Mesodermal cell (in vitro differentiated cells): Measurements from ENCODE around the gene KRT2.

Experiments
- H3K27ac ChIP-seq: 2 replicates; pipeline ENCODE4 v1.7.0; 2013; ENCODE audit warnings: mild to moderate bottlenecking, low read depth, low read length, moderate library complexity; ENCODE audit not compliant: severe bottlenecking
- H3K36me3 ChIP-seq: 2 replicates; pipeline ENCODE4 v1.7.1; 2013; ENCODE audit warnings: mild to moderate bottlenecking, low read length, moderate library complexity; ENCODE audit not compliant: control insufficient read depth, insufficient read depth
- H3K4me1 ChIP-seq: one replicate; pipeline ENCODE4 v1.7.1; 2013; ENCODE audit warnings: mild to moderate bottlenecking, low read length; ENCODE audit not compliant: insufficient read depth, control insufficient read depth, poor library complexity, severe bottlenecking
- H3K4me3 ChIP-seq: 2 replicates; pipeline ENCODE4 v1.7.0; 2013; ENCODE audit warnings: low read length, control low read depth, mild to moderate bottlenecking; ENCODE audit not compliant: insufficient read depth, poor library complexity, severe bottlenecking; ENCODE audit errors: extremely low read depth
- H3K9me3 ChIP-seq: 2 replicates; pipeline ENCODE4 v1.7.1; 2013; ENCODE audit warnings: mild to moderate bottlenecking, low read length, moderate library complexity; ENCODE audit not compliant: control insufficient read depth
- WGBS, 2 experiments: methylation state at CpG; one replicate each; pipeline ENCODE4 v1.1.5; 2013; ENCODE audit warnings: missing lambda C conversion rate in 2 of 2; ENCODE audit not compliant: insufficient coverage in 2 of 2; 5-methylcytosine and 5-hydroxymethylcytosine counted together

The KRT2 gene

DNA sequence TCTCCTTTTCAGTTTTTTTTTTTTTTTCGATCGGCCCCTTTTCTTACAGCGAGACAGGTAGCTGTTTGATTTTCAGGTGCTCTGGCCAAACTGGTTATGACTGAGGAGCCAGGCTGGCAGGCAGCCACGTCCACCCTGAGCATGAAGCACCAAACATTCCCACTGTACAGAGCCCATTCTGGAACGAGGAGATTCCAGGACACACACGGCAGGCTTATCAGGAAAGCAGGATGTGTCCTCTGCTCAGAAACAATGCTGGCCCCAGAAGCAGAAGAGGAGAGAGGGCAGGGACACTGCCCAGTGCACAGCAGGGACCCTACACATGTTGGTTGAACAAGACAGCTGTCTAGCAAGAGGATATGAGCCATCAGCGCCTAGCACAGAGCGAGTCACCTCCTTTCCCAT, 3.7 kb upstream of the KRT2 start:
- no peak overlapping the region for H3K27ac ChIP-seq
- H3K4me3 ChIP-seq, result no peak overlapping the region
- 79 to 88% methylated on average over 6 to 7 of the region's 8 CpGs for WGBS, 2 experiments
- no peaks in the 10 kb centered on the region for H3K36me3 ChIP-seq
- H3K9me3 ChIP-seq, result peaks cover 7% of the 10 kb centered on the region
- H3K4me1 ChIP-seq, result peaks cover 17% of the 10 kb centered on the region

DNA sequence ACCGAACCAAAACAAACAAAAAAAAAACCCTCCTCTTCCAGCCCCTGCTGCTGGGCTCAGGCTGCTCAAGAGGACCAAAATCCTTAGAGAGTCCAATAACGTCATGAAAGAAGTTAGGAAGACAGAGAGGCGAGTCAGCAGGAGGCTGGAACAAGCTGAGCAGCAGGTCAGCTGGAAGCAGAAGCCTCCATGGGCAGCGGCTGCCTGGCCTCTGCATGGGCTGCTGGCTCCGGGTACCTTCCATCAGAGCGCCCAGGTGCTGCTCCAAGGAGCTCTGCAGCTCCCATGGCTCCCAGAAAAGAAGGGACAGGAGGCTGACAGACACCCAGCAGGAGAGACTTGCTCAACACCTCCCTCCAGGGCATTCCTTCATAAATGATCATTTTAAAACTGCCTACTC, 3.2 kb upstream of the KRT2 start:
- H3K27ac ChIP-seq, result no peak overlapping the region

DNA sequence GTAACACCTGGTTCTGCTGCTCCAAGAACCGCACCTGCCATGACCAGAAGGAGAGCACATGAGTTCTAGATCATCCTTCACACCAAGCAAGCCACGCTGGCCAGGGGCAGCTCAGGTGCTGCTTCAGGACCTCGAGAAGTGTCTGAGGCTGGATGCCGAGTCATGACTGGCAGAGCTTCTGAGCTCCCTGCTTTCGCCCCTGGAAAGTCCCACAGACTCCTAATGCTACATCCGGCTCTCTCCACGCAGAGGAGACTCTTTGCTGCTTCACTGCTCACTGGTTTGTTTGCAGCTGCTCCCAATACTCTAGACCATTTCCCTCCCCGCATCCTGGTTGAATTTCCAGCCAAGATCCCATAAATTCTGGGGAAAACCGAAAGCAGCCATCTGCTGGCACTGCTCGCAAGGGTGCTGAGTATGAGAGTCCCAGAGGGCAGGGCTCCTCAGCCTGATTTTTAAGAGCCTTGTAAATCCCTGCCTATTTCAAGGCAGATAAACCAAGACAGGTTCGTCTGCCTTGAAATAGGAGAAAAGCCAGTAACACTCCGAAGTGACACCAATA, 1.4 kb downstream of the KRT2 start:
- Histone ChIP-seq H3K27ac (no peak overlapping the region), H3K36me3 (no peaks in the 10 kb centered on the region), H3K9me3 (peaks cover 7% of the 10 kb centered on the region), H3K4me3 (no peak overlapping the region), H3K4me1 (peaks cover 10% of the 10 kb centered on the region)
- 90 to 91% methylated on average over 11 to 12 of the region's 12 CpGs for WGBS, 2 experiments

More for the DNA sequence above, 3.2 kb upstream of the KRT2 start:
- Histone ChIP-seq H3K36me3 (no peaks in the 10 kb centered on the region), H3K9me3 (peaks cover 7% of the 10 kb centered on the region), H3K4me1 (peaks cover 17% of the 10 kb centered on the region), H3K4me3 (no peak overlapping the region)
- 71 to 77% methylated on average over 5 of the region's 6 CpGs for WGBS, 2 experiments

DNA sequence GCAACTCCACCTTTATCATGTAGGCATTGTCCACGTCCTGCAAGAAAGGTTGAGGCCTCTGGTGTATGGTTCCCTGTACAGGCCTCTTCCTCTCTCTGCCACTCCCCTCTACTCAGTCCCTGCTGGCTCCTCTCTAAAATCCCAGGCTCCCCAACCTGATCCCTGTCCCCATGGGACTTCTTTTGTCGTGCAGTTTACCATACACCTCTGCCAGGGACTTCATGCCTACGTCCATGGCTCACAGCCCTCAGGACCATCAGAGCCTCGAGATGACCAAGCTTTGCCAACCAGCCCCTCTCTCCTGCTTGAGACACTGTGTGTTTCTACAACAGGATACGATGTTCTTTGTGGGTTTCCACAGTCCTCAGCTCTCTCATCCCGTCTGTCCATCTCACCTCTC, 2.9 kb downstream of the KRT2 start:
- Histone ChIP-seq H3K4me3 (no peak overlapping the region), H3K4me1 (no peaks in the 10 kb centered on the region), H3K36me3 (no peaks in the 10 kb centered on the region), H3K27ac (no peak overlapping the region), H3K9me3 (peaks cover 7% of the 10 kb centered on the region)
- WGBS, 2 experiments, result 77 to 85% methylated on average over 6 of the region's 6 CpGs

DNA sequence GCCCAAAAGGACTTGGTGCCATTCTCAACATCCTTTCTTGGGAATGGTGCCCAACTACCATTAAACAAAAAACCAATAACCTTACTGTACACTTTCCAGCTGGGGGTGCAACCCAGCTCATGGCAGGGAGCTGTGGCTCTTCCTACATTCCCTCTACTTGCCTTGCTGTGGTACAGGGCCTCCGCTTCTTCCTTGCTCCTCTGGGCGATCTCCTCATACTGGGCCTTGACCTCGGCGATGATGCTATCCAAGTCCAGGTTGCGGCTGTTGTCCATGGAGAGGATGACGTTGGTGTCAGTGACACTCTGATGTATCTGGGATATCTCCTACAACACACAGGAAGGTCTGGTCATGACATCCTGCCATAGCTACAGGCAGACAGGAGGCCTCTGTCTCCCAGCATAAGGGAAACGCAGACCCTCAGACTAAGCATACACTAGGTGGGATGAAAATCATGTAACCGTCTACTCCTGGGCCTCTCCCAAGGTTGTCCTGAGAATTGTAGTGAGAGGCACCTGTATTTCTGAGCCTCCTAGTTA, 3.9 kb downstream of the KRT2 start:
- Histone ChIP-seq H3K4me1 (no peaks in the 10 kb centered on the region), H3K27ac (no peak overlapping the region), H3K36me3 (no peaks in the 10 kb centered on the region), H3K4me3 (no peak overlapping the region), H3K9me3 (peaks cover 7% of the 10 kb centered on the region)
- 96 to 99% methylated on average over 5 to 7 of the region's 8 CpGs for WGBS, 2 experiments

DNA sequence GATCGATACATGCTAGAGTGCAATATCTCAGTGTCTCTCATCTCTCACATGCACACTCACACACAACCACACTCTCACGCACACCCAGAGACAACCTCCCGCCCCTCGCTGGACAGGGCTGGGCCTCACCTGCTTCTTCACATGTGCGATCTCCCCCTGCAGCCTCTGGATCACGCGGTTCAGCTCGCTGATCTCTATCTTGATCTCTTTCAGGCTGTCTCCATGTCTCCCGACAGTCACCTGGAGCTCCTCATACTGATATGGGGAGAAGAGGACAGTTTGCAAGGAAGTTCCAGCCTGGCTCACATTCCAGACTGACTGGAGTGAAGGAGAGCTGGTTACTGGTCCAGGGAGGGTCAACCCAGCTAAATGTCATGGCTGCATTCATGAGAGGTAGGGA, 4.4 kb downstream of the KRT2 start:
- no peaks in the 10 kb centered on the region for H3K36me3 ChIP-seq
- H3K4me3 ChIP-seq, result no peak overlapping the region
- H3K27ac ChIP-seq, result no peak overlapping the region
- 90 to 97% methylated on average over 7 to 8 of the region's 9 CpGs for WGBS, 2 experiments
- H3K9me3 ChIP-seq, result peaks cover 7% of the 10 kb centered on the region
- H3K4me1 ChIP-seq, result no peaks in the 10 kb centered on the region

DNA sequence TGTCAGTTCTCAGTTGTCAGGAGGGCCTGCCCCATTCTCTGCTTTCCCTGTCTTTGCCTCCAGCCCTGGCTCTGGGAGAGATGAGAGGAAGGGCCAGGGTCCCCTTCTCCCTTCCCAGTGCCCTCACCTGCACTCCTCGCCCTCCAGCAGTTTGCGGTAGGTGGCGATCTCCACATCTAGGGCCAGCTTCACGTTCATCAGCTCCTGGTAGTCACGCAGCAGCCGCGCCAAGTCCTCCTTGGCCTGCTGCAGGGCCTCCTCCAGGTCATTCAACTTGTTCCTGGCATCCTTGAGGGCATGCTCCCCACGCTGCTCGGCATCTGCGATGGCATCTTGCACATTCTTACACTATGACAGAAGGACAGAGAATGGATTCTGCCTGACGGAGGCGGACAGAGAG, 5.4 kb downstream of the KRT2 start:
- H3K27ac ChIP-seq, result no peak overlapping the region
- H3K4me3 ChIP-seq, result no peak overlapping the region
- no peaks in the 10 kb centered on the region for H3K9me3 ChIP-seq
- no peaks in the 10 kb centered on the region for H3K36me3 ChIP-seq
- no peaks in the 10 kb centered on the region for H3K4me1 ChIP-seq
- 85% methylated on average over 11 of the region's 12 CpGs for WGBS, 2 experiments

DNA sequence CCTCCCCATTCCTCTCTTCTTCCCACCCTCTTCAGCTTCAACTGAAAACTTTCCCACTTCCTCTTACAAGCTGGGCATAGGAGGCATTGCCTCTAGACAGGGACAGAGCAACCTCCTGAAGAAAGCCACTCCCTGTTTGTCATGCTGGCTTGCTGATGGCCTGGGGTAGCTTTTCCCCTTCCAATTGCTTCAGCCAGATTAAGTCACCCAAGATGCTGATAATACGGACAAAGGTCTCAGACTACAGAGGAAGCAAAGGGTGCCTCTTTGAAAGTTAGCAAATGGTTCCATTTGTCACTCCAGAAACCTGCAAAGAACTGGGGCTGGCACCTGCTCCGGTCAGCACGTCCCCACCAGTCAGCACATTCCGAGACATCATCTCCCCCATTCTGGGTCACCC, 6.0 kb downstream of the KRT2 start:
- 86 to 100% methylated on average over 2 to 4 of the region's 4 CpGs for WGBS, 2 experiments

DNA sequence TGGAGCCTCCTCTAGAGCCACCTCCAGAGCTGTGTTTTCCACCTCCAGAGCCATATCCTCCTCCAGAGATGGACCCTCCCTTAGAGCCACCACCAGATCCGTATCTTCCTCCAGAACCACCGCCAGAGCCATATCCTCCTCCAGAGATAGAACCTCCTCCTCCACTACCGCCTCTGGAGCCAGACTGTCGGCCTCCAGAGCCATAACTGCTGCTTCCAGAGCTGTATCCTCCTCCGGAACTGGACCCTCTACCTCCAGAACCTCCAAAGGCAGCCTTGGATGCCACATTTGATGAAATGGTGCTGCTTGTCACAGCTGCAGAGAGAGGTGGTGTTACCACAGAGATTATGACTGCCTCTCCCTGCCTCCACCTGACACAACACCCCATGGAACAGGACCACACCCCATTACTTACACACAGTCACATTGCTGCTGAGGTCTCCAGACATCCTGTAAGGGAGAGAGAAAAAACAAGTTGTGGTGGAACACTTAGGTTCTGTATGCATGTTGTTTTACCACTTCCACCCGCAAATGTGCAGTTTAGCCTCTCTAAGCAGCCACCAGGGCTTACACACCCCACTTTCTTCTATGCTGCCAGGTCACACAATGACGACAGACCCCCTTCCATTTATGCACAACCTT, 6.8 kb downstream of the KRT2 start:
- H3K36me3 ChIP-seq, result no peaks in the 10 kb centered on the region
- WGBS, 2 experiments, result 79 to 84% methylated on average over 6 to 7 of the region's 7 CpGs
- H3K27ac ChIP-seq, result no peak overlapping the region
- no peaks in the 10 kb centered on the region for H3K4me1 ChIP-seq
- no peaks in the 10 kb centered on the region for H3K9me3 ChIP-seq
- no peak overlapping the region for H3K4me3 ChIP-seq

More for the DNA sequence above, 6.0 kb downstream of the KRT2 start:
- H3K9me3 ChIP-seq, result no peaks in the 10 kb centered on the region
- H3K27ac ChIP-seq, result no peak overlapping the region
- H3K4me1 ChIP-seq, result no peaks in the 10 kb centered on the region
- H3K36me3 ChIP-seq, result no peaks in the 10 kb centered on the region
- H3K4me3 ChIP-seq, result no peak overlapping the region

DNA sequence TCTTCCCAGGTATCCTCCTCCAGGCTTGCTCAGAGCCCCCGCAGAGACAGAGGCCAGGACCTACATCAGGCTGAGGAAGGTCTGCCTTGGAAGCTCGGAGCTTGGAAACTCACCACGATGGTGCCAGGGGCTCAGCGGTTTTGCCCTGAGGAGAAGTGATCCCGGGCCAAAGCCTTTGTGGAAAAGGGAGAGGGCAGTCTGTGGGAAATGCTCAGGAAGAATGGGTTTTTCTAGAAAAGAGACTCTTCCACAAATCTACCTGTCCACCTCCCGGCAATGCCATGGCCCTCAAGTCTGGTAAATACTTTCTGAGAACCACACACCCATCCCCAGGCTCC, 8.0 kb downstream of the KRT2 start:
- Histone ChIP-seq H3K4me1 (no peaks in the 10 kb centered on the region), H3K9me3 (no peaks in the 10 kb centered on the region), H3K27ac (no peak overlapping the region), H3K4me3 (no peak overlapping the region), H3K36me3 (no peaks in the 10 kb centered on the region)
- 82 to 95% methylated on average over 6 of the region's 6 CpGs for WGBS, 2 experiments
